ENCODE data around the gene PTPRT.

Gene PTPRT

GRCh38 chr20:43159994-43160393 is 29.7 kb downstream of the PTPRT start:
- no peak for TF ChIP-seq CTCF (IDR thresholded peaks at IDR 0.05; ENCODE audit: low read depth, low read length)
- H3K4me3 ChIP-seq (ENCODE audit: low read depth, low read length) = no peak overlapping the region
- H3K36me3 ChIP-seq = no peaks in the 10 kb centered on the region
- DNase-seq = no peak
- no peaks in the 10 kb centered on the region for H3K9me3 ChIP-seq
- no peaks in the 10 kb centered on the region for H3K27me3 ChIP-seq
- no peaks in the 10 kb centered on the region for H3K4me1 ChIP-seq

- no peaks in the 10 kb centered on the region for H3K4me1 ChIP-seq
- no peaks in the 10 kb centered on the region for H3K36me3 ChIP-seq
- no peaks in the 10 kb centered on the region for H3K27me3 ChIP-seq
- DNase-seq = no peak
- TF ChIP-seq CTCF (IDR thresholded peaks at IDR 0.05; ENCODE audit: low read depth, low read length) = no peak
- H3K9me3 ChIP-seq = no peaks in the 10 kb centered on the region
- no peak overlapping the region for H3K4me3 ChIP-seq (ENCODE audit: low read depth, low read length)
Measured at GRCh38 chr20:43155366-43156100, 34.2 kb downstream of the PTPRT start.

GRCh38 chr20:43151901-43152300 is 37.8 kb downstream of the PTPRT start:
- TF ChIP-seq CTCF (IDR thresholded peaks at IDR 0.05; ENCODE audit: low read depth, low read length) = no peak
- no peak overlapping the region for H3K4me3 ChIP-seq (ENCODE audit: low read depth, low read length)
- H3K4me1 ChIP-seq = no peaks in the 10 kb centered on the region
- H3K9me3 ChIP-seq = no peaks in the 10 kb centered on the region
- DNase-seq = no peak
- H3K27me3 ChIP-seq = no peaks in the 10 kb centered on the region
- no peaks in the 10 kb centered on the region for H3K36me3 ChIP-seq

- DNase-seq = no peak
- Histone ChIP-seq H3K36me3 (no peaks in the 10 kb centered on the region), H3K4me3 (ENCODE audit: low read depth, low read length) (no peak overlapping the region), H3K4me1 (no peaks in the 10 kb centered on the region), H3K9me3 (no peaks in the 10 kb centered on the region), H3K27me3 (no peaks in the 10 kb centered on the region)
- no peak for TF ChIP-seq CTCF (IDR thresholded peaks at IDR 0.05; ENCODE audit: low read depth, low read length)
Measured at GRCh38 chr20:43151256-43151655, 38.5 kb downstream of the PTPRT start.

- Histone ChIP-seq H3K36me3 (no peaks in the 10 kb centered on the region), H3K27me3 (no peaks in the 10 kb centered on the region), H3K9me3 (no peaks in the 10 kb centered on the region), H3K4me1 (no peaks in the 10 kb centered on the region), H3K4me3 (ENCODE audit: low read depth, low read length) (no peak overlapping the region)
- no peak for TF ChIP-seq CTCF (IDR thresholded peaks at IDR 0.05; ENCODE audit: low read depth, low read length)
- DNase-seq = no peak
Measured at GRCh38 chr20:43140726-43141125, 49.0 kb downstream of the PTPRT start.

GRCh38 chr20:43138061-43138770 is 51.5 kb downstream of the PTPRT start:
- no peak overlapping the region for H3K4me3 ChIP-seq (ENCODE audit: low read depth, low read length)
- DNase-seq = no peak
- H3K4me1 ChIP-seq = no peaks in the 10 kb centered on the region
- no peaks in the 10 kb centered on the region for H3K9me3 ChIP-seq
- TF ChIP-seq CTCF (IDR thresholded peaks at IDR 0.05; ENCODE audit: low read depth, low read length) = no peak
- no peaks in the 10 kb centered on the region for H3K27me3 ChIP-seq
- H3K36me3 ChIP-seq = no peaks in the 10 kb centered on the region
